A549 (cell line): ENCODE data around the gene CAP2.

Source experiments
- EP300 ChIP-seq, 2 experiments: fragments of >200 bp; sonication (Bioruptor Twin); formaldehyde crosslinking; IDR thresholded peaks; 2 replicates in 1 of 2; 3 replicates in 1 of 2; pipeline ENCODE4 v1.6.1; 2016 to 2017
- MAZ ChIP-seq: fragments of 150-350 bp; IDR thresholded peaks from 2 replicates; pipeline ENCODE4 v1.6.1; 2014; ENCODE audit warnings: antibody characterized with exemption, low read depth, low read length, borderline replicate concordance
- MYC ChIP-seq: IDR thresholded peaks from 2 replicates; pipeline ENCODE4 v1.6.1; 2012; ENCODE audit warnings: mild to moderate bottlenecking, inconsistent platforms, low read length, improper control_type of control experiment, borderline replicate concordance
- RFX5 ChIP-seq: fragments of 450-650 bp; IDR thresholded peaks from 2 replicates; pipeline ENCODE4 v1.7.1; 2014; ENCODE audit warnings: antibody characterized with exemption, mild to moderate bottlenecking, moderate library complexity
- SMC3 ChIP-seq: fragments of >200 bp; sonication (Bioruptor Twin); formaldehyde crosslinking; IDR thresholded peaks from 3 replicates; pipeline ENCODE4 v1.6.1; 2018; ENCODE audit warnings: inconsistent platforms
- TF ChIP-seq, protein P1 (sequence below): fragments of >200 bp; sonication (Bioruptor Twin); formaldehyde crosslinking; IDR thresholded peaks from 3 replicates; pipeline ENCODE4 v1.5.1; 2016

DNA sequence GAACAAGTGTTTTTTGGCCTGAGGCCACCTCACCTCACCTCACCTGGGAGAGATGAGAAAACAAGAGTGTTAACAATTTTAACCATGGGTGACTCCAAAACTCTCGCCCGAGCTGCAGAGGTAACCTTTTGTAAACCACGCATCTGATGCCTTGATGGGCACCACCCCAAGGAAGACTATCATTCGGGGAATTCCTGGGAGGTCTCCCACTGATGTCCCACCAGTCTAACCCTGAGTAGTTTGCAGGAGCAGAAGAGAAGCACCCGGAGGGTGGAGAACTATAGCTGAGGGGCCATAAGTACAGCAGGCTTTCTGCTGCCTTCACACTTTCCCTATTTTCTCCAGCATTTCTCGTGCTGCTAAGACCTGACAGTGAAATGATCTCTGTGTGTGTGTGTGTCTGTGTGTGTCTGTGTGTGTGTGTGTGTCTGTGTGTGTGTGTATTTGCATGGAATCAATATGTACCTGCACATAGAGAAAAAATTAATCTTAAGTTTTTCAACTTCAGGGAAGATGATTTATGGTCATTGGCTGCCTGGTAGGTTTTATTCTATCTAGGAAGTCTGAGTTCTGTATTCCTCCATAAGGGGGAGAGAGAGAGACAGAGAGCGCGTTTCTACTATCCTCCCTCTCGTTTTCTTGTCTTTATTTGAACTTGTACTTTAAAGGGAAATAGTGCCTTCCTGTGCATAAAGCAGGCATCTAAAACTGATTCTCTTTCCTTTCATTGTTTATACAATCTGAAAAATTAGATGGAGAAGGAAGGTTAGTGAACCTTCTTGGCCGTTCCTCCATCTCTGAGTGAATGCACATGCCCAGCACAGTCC lies 75.8 kb downstream of the CAP2 start:
- TF ChIP-seq SMC3, result no peak
- TF ChIP-seq EP300 (IDR thresholded peaks at IDR 0.05), result no peak
- no peak for TF ChIP-seq MAZ
- TF ChIP-seq, protein P1, sequence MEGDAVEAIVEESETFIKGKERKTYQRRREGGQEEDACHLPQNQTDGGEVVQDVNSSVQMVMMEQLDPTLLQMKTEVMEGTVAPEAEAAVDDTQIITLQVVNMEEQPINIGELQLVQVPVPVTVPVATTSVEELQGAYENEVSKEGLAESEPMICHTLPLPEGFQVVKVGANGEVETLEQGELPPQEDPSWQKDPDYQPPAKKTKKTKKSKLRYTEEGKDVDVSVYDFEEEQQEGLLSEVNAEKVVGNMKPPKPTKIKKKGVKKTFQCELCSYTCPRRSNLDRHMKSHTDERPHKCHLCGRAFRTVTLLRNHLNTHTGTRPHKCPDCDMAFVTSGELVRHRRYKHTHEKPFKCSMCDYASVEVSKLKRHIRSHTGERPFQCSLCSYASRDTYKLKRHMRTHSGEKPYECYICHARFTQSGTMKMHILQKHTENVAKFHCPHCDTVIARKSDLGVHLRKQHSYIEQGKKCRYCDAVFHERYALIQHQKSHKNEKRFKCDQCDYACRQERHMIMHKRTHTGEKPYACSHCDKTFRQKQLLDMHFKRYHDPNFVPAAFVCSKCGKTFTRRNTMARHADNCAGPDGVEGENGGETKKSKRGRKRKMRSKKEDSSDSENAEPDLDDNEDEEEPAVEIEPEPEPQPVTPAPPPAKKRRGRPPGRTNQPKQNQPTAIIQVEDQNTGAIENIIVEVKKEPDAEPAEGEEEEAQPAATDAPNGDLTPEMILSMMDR, result no peak
- TF ChIP-seq RFX5, result no peak
- no peak for TF ChIP-seq MYC
